B cell (primary cell): ENCODE data around the gene MMRN1. TPM values are rescaled to one million over a fixed set of nuclear protein-coding genes. Genes with fewer than 3 reads are reported as not detected.

ENCODE experiments used
- ATAC-seq: fragments of 200-7000 bp; cut with Tn5 transposase; one replicate; pipeline ENCODE4 v1.10.0; 2021; ENCODE audit warnings: low read depth, mild to moderate bottlenecking, moderate number of reproducible peaks, moderate library complexity
- CTCF ChIA-PET: fragments of 350-600 bp; sonication (Branson Sonifier 250); formaldehyde crosslinking; loops from one replicate; lab custom pipeline; 2021; ENCODE audit warnings: antibody characterized with exemption, inconsistent platforms; lab: Charles Lee
- POLR2A ChIA-PET: fragments of 350-600 bp; sonication (Branson Sonifier 250); formaldehyde crosslinking; loops from one replicate; lab custom pipeline; 2021; ENCODE audit warnings: antibody characterized with exemption; lab: Charles Lee
- DNase-seq: peaks from one replicate; pipeline ENCODE4 v3.0.0; 2013
- H2AFZ ChIP-seq: 2 replicates; pipeline ENCODE4 v1.6.1; 2012; ENCODE audit warnings: mild to moderate bottlenecking, low read depth, low read length; ENCODE audit not compliant: insufficient read depth, poor library complexity, severe bottlenecking
- H3K27ac ChIP-seq, 2 donors: 1 replicate in 1 of 2; 2 replicates in 1 of 2; pipeline ENCODE4 v1.5.1; 2012 to 2013; ENCODE audit warnings: low read length in 2 of 2, mild to moderate bottlenecking in 2 of 2, moderate library complexity in 1 of 2
- H3K27me3 ChIP-seq, 4 experiments: fragments of 200-600 bp in 1 of 4; sonication (generic) in 1 of 4; replicated peaks in 1 of 4; 1 replicate in 2 of 4; 2 replicates in 2 of 4; pipeline versions ENCODE4 v1.6.1 to v1.7.0; 2013 to 2016; ENCODE audit warnings: low read length in 3 of 4, mild to moderate bottlenecking in 2 of 4, mixed read lengths in 1 of 4, moderate library complexity in 1 of 4; ENCODE audit not compliant: insufficient read depth in 4 of 4, control insufficient read depth in 3 of 4; ENCODE audit errors: control extremely low read depth in 1 of 4
- H3K36me3 ChIP-seq, 2 experiments: replicated peaks in 1 of 2; 1 replicate in 1 of 2; 2 replicates in 1 of 2; pipeline versions ENCODE4 v1.6.1 to v1.7.1; 2013; ENCODE audit warnings: low read length in 1 of 2; ENCODE audit not compliant: insufficient read depth in 2 of 2, control insufficient read depth in 1 of 2; ENCODE audit errors: control extremely low read depth in 1 of 2, extremely low read depth in 1 of 2
- H3K4me1 ChIP-seq, 2 donors: fragments of 200-600 bp in 1 of 2; sonication (generic) in 1 of 2; 1 replicate in 1 of 2; 2 replicates in 1 of 2; pipeline versions ENCODE4 v1.5.1 to v1.6.1; 2013 to 2017; ENCODE audit warnings: low read length in 2 of 2; ENCODE audit not compliant: control insufficient read depth in 2 of 2, insufficient read depth in 2 of 2
- H3K4me2 ChIP-seq: replicated peaks from 2 replicates; pipeline ENCODE3; 2012; ENCODE audit warnings: mild to moderate bottlenecking, low read depth, low read length; ENCODE audit not compliant: poor library complexity, severe bottlenecking
- H3K4me3 ChIP-seq, 5 experiments: fragments of 200-600 bp in 1 of 5; sonication (generic) in 1 of 5; 1 replicate in 3 of 5; 2 replicates in 2 of 5; pipeline versions ENCODE4 v1.5.1 to v1.7.0; 2011 to 2016; ENCODE audit warnings: low read length in 4 of 5, mild to moderate bottlenecking in 4 of 5, low read depth in 2 of 5, control low read depth in 1 of 5, moderate library complexity in 1 of 5; ENCODE audit not compliant: insufficient read depth in 1 of 5; ENCODE audit errors: control extremely low read depth in 1 of 5, extremely low read depth in 1 of 5
- H3K79me2 ChIP-seq: fragments of 200-600 bp; sonication (generic); one replicate; pipeline ENCODE4 v1.6.0; 2016; ENCODE audit warnings: low read length; ENCODE audit not compliant: control insufficient read depth, insufficient read depth
- H3K9ac ChIP-seq: fragments of 200-600 bp; sonication (generic); 2 replicates; pipeline ENCODE4 v1.6.1; 2017; ENCODE audit warnings: mild to moderate bottlenecking, low read length, moderate library complexity
- H3K9me3 ChIP-seq, 3 donors: one replicate each; pipeline versions ENCODE4 v1.6.1 to v1.7.1; 2013; ENCODE audit warnings: low read length in 2 of 3; ENCODE audit not compliant: control insufficient read depth in 2 of 3, insufficient read depth in 1 of 3; ENCODE audit errors: control extremely low read depth in 1 of 3
- H4K20me1 ChIP-seq: 2 replicates; pipeline ENCODE4 v1.6.0; 2012; ENCODE audit warnings: mild to moderate bottlenecking, low read length; ENCODE audit not compliant: insufficient read depth, control insufficient read depth, poor library complexity, severe bottlenecking
- H3K27ac Mint-ChIP-seq: one replicate; pipeline ENCODE4 v1.8.0; 2021; ENCODE audit warnings: mixed read lengths
- H3K27me3 Mint-ChIP-seq: one replicate; pipeline ENCODE4 v1.8.0; 2021; ENCODE audit warnings: mixed read lengths
- H3K4me1 Mint-ChIP-seq: one replicate; pipeline ENCODE4 v1.8.0; 2021; ENCODE audit warnings: mixed read lengths
- H3K4me3 Mint-ChIP-seq: one replicate; pipeline ENCODE4 v1.8.0; 2021; ENCODE audit warnings: mixed read lengths
- H3K9me3 Mint-ChIP-seq: one replicate; pipeline ENCODE4 v1.8.0; 2022; ENCODE audit warnings: mixed read lengths; ENCODE audit not compliant: insufficient read depth
- EZH2 ChIP-seq: IDR thresholded peaks from 2 replicates; pipeline ENCODE4 v1.6.1; 2012; ENCODE audit warnings: borderline replicate concordance, low read depth, mild to moderate bottlenecking, moderate library complexity, low read length; ENCODE audit not compliant: insufficient read depth, poor library complexity, severe bottlenecking
- WGBS: methylation state at CpG from one replicate; pipeline ENCODE4 v1.1.5; 2013; ENCODE audit warnings: missing lambda C conversion rate; ENCODE audit not compliant: insufficient coverage; 5-methylcytosine and 5-hydroxymethylcytosine counted together
- intact Hi-C: fragments of 100-400 bp; cut with micrococcal nuclease; formaldehyde crosslinking; loops from one replicate; pipeline ENCODE4 v1.10.0; 2022
- polyA plus RNA-seq: library from polyadenylated mRNA; depleted of rRNA; stranded (reverse); fragments of >200 nt; gene quantifications from 2 replicates; pipeline ENCODE4 v1.2.3, GENCODE V29; 2012
- total RNA-seq, 2 donors: library from RNA; stranded (reverse); fragments of 120-200 nt in 1 of 2; gene quantifications; 1 replicate in 1 of 2; 2 replicates in 1 of 2; pipeline versions ENCODE4 v1.2.3 to v1.2.4, GENCODE V29; 2013 to 2022
- TF ChIP-seq, protein P1 (sequence below): fragments of 200-600 bp; IDR thresholded peaks from one replicate; pipeline ENCODE4 v1.8.0; 2022; ENCODE audit warnings: antibody characterized with exemption, mild to moderate bottlenecking

Gene MMRN1
- total and polyA plus RNA-seq, 2 donors (not counting 1 experiment from before 2014, with no cell fraction given) = 0.33 to 0.49 TPM

DNA sequence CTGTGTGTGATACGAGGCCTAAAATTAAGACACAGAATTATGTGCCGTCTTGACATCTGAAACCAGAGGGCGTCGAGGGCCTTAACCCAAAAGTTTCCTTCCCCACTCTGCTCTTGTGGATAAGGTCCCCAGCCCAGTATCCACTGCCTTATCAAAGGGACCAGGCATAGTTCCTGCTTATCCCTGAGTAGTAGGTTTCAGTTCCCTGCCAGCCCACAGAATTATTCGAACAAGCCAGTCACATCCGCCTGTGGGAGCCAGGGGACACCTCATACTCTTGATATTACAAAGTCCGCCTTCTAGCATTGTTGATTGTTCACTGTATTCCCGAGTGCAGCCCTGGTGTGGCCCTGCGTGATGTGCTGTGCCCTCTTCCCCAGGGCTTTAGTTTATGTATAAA, 5.4 kb upstream of the MMRN1 start:
- Histone ChIP-seq H3K36me3 (no peaks in the 10 kb centered on the region), H3K9me3 (no peaks in the 10 kb centered on the region), H3K27ac (no peak overlapping the region), H3K27me3 (peaks cover 0 to 4% (median 0%) of the 10 kb centered on the region in 4 experiments), H2AFZ (no peak overlapping the region), H3K9ac (no peak overlapping the region), H3K4me1 (peaks cover under 1 to 1% of the 10 kb centered on the region in 2 donors), H3K4me2 (no peak overlapping the region), H3K4me3 (no peak overlapping the region), H4K20me1 (no peaks in the 10 kb centered on the region), H3K79me2 (no peaks in the 10 kb centered on the region)
- ATAC-seq = no peak
- ChIA-PET CTCF (no interaction called here), POLR2A (no interaction called here)
- Mint-ChIP-seq H3K4me1 (peaks cover 1% of the 10 kb centered on the region), H3K27me3 (peaks cover 21% of the 10 kb centered on the region), H3K4me3 (no peak overlapping the region), H3K27ac (no peak overlapping the region), H3K9me3 (peaks cover 4% of the 10 kb centered on the region)
- TF ChIP-seq EZH2 = no peak
- TF ChIP-seq, protein P1, sequence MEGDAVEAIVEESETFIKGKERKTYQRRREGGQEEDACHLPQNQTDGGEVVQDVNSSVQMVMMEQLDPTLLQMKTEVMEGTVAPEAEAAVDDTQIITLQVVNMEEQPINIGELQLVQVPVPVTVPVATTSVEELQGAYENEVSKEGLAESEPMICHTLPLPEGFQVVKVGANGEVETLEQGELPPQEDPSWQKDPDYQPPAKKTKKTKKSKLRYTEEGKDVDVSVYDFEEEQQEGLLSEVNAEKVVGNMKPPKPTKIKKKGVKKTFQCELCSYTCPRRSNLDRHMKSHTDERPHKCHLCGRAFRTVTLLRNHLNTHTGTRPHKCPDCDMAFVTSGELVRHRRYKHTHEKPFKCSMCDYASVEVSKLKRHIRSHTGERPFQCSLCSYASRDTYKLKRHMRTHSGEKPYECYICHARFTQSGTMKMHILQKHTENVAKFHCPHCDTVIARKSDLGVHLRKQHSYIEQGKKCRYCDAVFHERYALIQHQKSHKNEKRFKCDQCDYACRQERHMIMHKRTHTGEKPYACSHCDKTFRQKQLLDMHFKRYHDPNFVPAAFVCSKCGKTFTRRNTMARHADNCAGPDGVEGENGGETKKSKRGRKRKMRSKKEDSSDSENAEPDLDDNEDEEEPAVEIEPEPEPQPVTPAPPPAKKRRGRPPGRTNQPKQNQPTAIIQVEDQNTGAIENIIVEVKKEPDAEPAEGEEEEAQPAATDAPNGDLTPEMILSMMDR = no peak
- DNase-seq = no peak
- 43% methylated on average over 8 of the region's 9 CpGs for WGBS
- intact Hi-C loops = no loop called here

DNA sequence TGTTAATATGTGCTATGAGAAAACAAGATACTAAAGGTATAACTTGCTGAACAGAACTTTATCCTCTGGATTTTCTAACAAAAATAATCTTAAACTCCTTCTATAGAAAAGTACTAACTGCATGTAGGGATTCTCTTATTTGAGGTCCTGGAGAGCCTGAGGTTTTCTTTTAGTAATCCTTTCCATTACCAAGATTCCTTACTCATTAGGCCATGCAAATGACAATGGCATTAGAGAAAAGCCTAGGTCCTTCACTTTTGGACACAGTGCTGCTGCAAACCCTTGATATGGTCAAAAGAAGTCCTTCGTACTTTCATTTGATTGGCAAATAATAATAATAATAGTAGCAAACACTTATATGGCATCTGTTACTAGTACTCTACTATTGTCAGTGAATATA, 3.2 kb downstream of the MMRN1 start:
- Histone ChIP-seq H3K79me2 (no peaks in the 10 kb centered on the region), H3K4me3 (no peak overlapping the region), H3K9me3 (no peaks in the 10 kb centered on the region), H3K4me2 (peak overlapping the region; percentile 29), H4K20me1 (no peaks in the 10 kb centered on the region), H3K36me3 (no peaks in the 10 kb centered on the region), H3K9ac (no peak overlapping the region), H3K27ac (no peak overlapping the region), H2AFZ (no peak overlapping the region), H3K27me3 (peaks cover 0 to 20% (median 6%) of the 10 kb centered on the region in 4 experiments), H3K4me1 (peaks cover 13 to 32% of the 10 kb centered on the region in 2 donors)
- no CpG with 5 or more reads among the region's 1 CpG for WGBS
- no peaks in the 10 kb centered on the region for H3K9me3 Mint-ChIP-seq
- no peak for TF ChIP-seq EZH2
- TF ChIP-seq, protein P1 = no peak
- peaks cover 8% of the 10 kb centered on the region for H3K27me3 Mint-ChIP-seq
- H3K4me3 Mint-ChIP-seq = no peak overlapping the region
- intact Hi-C loops = no loop called here
- DNase-seq (no peak), ATAC-seq (no peak)
- H3K4me1 Mint-ChIP-seq = peaks cover 16% of the 10 kb centered on the region
- POLR2A ChIA-PET = no interaction called here
- H3K27ac Mint-ChIP-seq = no peak overlapping the region
- CTCF ChIA-PET = interaction anchor here (0.6 to 0.8 kb wide), 2 partner anchors 11 to 12 kb away, joined by 3 read pairs; no protein-coding TSS in a partner anchor
